ENCODE results near the gene FADS1. TPM values are rescaled to one million over a fixed set of nuclear protein-coding genes. Genes with fewer than 3 reads are reported as not detected.

The FADS1 gene
- total RNA-seq, 2 experiments from 2014 or later: not detected

DNA sequence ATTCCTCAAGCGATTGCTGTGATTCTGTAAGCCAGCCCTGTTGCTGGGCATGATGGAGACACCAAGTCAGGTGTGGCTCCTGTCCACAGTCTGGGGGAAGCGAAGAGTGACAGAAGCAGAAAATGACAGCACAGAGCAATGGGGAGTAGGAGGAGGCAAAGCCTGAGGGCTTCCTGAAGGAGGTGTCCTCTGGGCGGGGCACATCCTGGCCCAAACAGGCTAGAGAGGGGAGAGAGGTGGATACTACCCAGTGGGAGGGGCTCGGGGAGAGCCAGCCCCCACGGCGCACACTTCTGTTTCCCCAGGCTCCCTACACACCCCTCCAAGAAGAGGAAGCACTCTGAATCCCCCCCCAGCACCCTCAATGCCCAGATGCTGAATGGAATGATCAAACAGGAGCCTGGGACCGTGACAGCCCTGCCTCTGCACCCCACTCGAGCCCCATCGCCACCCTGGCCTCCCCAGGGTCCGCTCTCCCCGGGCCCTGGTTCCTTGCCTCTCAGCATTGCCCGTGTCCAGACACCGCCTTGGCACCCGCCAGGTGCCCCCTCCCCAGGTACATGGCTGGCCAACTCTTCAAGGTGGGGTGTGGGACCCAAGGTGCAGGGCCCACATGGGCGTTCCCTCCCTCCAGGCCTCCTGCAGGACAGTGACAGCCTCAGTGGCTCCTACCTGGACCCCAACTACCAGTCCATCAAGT lies 45.5 kb downstream of the FADS1 start:
- no peak overlapping the region for H3K4me2 ChIP-seq (ENCODE audit: low read length)
- DNase-seq (ENCODE audit: low spot score): no peak
- intact Hi-C loops (cut with micrococcal nuclease; ENCODE audit: unreplicated experiment): no loop called here
- no peaks in the 10 kb centered on the region for H3K9me2 ChIP-seq (ENCODE audit: insufficient read depth, low read length)
- BruUV-seq (replicated peaks): no TSS peak
- CTCF ChIA-PET (ENCODE audit: unreplicated experiment): no interaction called here
- H3K36me3 ChIP-seq (ENCODE audit: insufficient read depth, low read length): no peaks in the 10 kb centered on the region
- H2AFZ ChIP-seq (ENCODE audit: low read length): no peak overlapping the region
- TF ChIP-seq, protein P1, sequence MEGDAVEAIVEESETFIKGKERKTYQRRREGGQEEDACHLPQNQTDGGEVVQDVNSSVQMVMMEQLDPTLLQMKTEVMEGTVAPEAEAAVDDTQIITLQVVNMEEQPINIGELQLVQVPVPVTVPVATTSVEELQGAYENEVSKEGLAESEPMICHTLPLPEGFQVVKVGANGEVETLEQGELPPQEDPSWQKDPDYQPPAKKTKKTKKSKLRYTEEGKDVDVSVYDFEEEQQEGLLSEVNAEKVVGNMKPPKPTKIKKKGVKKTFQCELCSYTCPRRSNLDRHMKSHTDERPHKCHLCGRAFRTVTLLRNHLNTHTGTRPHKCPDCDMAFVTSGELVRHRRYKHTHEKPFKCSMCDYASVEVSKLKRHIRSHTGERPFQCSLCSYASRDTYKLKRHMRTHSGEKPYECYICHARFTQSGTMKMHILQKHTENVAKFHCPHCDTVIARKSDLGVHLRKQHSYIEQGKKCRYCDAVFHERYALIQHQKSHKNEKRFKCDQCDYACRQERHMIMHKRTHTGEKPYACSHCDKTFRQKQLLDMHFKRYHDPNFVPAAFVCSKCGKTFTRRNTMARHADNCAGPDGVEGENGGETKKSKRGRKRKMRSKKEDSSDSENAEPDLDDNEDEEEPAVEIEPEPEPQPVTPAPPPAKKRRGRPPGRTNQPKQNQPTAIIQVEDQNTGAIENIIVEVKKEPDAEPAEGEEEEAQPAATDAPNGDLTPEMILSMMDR (conservative IDR thresholded peaks at IDR 0.05; ENCODE audit: low read length): no peak
- no peaks in the 10 kb centered on the region for H3K9me3 ChIP-seq (ENCODE audit: low read length)
- no peaks in the 10 kb centered on the region for H4K20me1 ChIP-seq (ENCODE audit: insufficient read depth, low read length)
- no peaks in the 10 kb centered on the region for H3K79me2 ChIP-seq (ENCODE audit: insufficient read depth, low read depth, low read length)
- peaks cover 9% of the 10 kb centered on the region for H3K4me1 ChIP-seq (ENCODE audit: insufficient read depth, low read length, poor library complexity, severe bottlenecking)
- no peak overlapping the region for H3K27ac ChIP-seq (ENCODE audit: low read depth, low read length, poor library complexity, severe bottlenecking)
- no peak overlapping the region for H3K4me3 ChIP-seq (ENCODE audit: low read depth, low read length, poor library complexity, severe bottlenecking)
- POLR2A ChIA-PET: no interaction called here

DNA sequence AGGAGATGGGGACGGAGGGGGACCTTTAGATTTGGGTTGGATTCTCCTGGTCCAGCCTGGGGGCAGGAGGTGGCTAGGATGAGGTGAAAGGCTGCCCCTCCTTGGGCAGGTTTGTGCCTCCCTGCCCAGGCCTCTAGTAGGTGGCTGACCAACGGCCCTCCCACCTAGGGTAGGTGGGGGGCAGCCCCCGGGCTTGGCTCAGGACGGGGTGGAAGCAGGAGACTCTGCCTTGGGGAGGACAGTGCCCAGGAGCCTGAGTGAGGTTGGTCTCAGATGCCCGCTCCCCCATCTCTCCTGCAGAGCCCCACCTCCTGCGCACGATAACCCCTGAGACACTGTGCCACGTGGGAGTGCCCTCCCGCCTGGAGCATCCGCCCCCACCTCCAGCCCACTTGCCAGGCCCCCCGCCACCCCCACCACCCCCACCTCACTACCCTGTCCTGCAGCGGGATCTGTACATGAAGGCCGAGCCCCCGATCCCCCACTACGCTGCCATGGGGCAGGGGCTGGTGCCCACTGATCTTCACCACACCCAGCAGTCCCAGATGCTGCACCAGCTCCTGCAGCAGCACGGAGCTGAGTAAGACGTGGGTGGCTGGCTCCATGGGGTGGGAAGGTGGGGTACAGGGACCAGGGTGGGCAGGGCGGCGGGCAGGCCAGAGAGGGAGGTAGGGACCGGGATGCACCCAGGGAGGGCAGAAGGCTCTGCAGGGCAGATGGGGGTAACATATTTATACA lies 46.7 kb downstream of the FADS1 start:
- ChIA-PET CTCF (ENCODE audit: unreplicated experiment) (no interaction called here), POLR2A (no interaction called here)
- Histone ChIP-seq H3K4me2 (ENCODE audit: low read length) (no peak overlapping the region), H4K20me1 (ENCODE audit: insufficient read depth, low read length) (no peaks in the 10 kb centered on the region), H3K9me2 (ENCODE audit: insufficient read depth, low read length) (no peaks in the 10 kb centered on the region), H3K79me2 (ENCODE audit: insufficient read depth, low read depth, low read length) (no peaks in the 10 kb centered on the region), H3K4me1 (ENCODE audit: insufficient read depth, low read length, poor library complexity, severe bottlenecking) (peaks cover 9% of the 10 kb centered on the region), H2AFZ (ENCODE audit: low read length) (no peak overlapping the region), H3K36me3 (ENCODE audit: insufficient read depth, low read length) (no peaks in the 10 kb centered on the region), H3K27ac (ENCODE audit: low read depth, low read length, poor library complexity, severe bottlenecking) (no peak overlapping the region), H3K9me3 (ENCODE audit: low read length) (no peaks in the 10 kb centered on the region), H3K4me3 (ENCODE audit: low read depth, low read length, poor library complexity, severe bottlenecking) (no peak overlapping the region)
- DNase-seq (ENCODE audit: low spot score): no peak
- intact Hi-C loops (cut with micrococcal nuclease; ENCODE audit: unreplicated experiment): no loop called here
- no peak for TF ChIP-seq EZH2phosphoT487 (IDR thresholded peaks at IDR 0.05; ENCODE audit: borderline replicate concordance, low read depth, low read length)
- TF ChIP-seq, protein P1 (conservative IDR thresholded peaks at IDR 0.05; ENCODE audit: low read length): no peak
- no TSS peak for BruUV-seq (replicated peaks)

Data from OCI-LY7 (cell line).